Endothelial cell (in vitro differentiated cells): ENCODE results near the gene P2RX2. TPM values are rescaled to one million over a fixed set of nuclear protein-coding genes. Genes with fewer than 3 reads are reported as not detected.
A peak's percentile ranks its signal among the peaks of the same experiment; 100 is the strongest.

ENCODE experiments used
- DNase-seq: peaks from one replicate; pipeline ENCODE4 v3.0.0; 2021; ENCODE audit warnings: low spot score
- H3K27ac Mint-ChIP-seq: one replicate; pipeline ENCODE4 v1.8.0; 2021; ENCODE audit warnings: mixed read lengths, inconsistent platforms; ENCODE audit not compliant: unreplicated experiment
- H3K27me3 Mint-ChIP-seq: one replicate; pipeline ENCODE4 v1.8.0; 2021; ENCODE audit warnings: mild to moderate bottlenecking, moderate library complexity, mixed read lengths, inconsistent platforms; ENCODE audit not compliant: unreplicated experiment
- H3K36me3 Mint-ChIP-seq: one replicate; pipeline ENCODE4 v1.8.0; 2021; ENCODE audit warnings: mild to moderate bottlenecking, low read depth, mixed read lengths, inconsistent platforms; ENCODE audit not compliant: unreplicated experiment
- H3K4me1 Mint-ChIP-seq: one replicate; pipeline ENCODE4 v1.8.0; 2021; ENCODE audit warnings: mild to moderate bottlenecking, mixed read lengths, inconsistent platforms; ENCODE audit not compliant: unreplicated experiment
- H3K4me3 Mint-ChIP-seq: one replicate; pipeline ENCODE4 v1.8.0; 2021; ENCODE audit warnings: mild to moderate bottlenecking, mixed read lengths, inconsistent platforms; ENCODE audit not compliant: unreplicated experiment
- H3K9me3 Mint-ChIP-seq: one replicate; pipeline ENCODE4 v1.8.0; 2021; ENCODE audit warnings: mixed read lengths, inconsistent platforms; ENCODE audit not compliant: unreplicated experiment
- CTCF ChIP-seq: fragments of 200-600 bp; sonication (generic); IDR thresholded peaks from one replicate; pipeline ENCODE4 v1.5.0; 2021; ENCODE audit warnings: antibody characterized with exemption; ENCODE audit not compliant: unreplicated experiment
- total RNA-seq: library from RNA; stranded (reverse); fragmentation: NEBNext Ultra II Directional; extraction: Animal tissue kit (Norgen Biotek cat#: 25700); gene quantifications from one replicate; pipeline ENCODE4 v1.2.1, GENCODE V29; 2021; ENCODE audit not compliant: unreplicated experiment

P2RX2 gene
- total RNA-seq, 1 donor from 2014 or later = not detected

- TF ChIP-seq CTCF = no peak
- no peak overlapping the region for H3K4me3 Mint-ChIP-seq
- peaks cover 17% of the 10 kb centered on the region for H3K27me3 Mint-ChIP-seq
- DNase-seq = no peak
- peaks cover 13% of the 10 kb centered on the region for H3K4me1 Mint-ChIP-seq
- no peak overlapping the region for H3K27ac Mint-ChIP-seq
- H3K36me3 Mint-ChIP-seq = peaks cover 4% of the 10 kb centered on the region
- no peaks in the 10 kb centered on the region for H3K9me3 Mint-ChIP-seq
These were observed 12.7 kb upstream of the P2RX2 start for GRCh38 chr12:132605892-132606291.

DNA sequence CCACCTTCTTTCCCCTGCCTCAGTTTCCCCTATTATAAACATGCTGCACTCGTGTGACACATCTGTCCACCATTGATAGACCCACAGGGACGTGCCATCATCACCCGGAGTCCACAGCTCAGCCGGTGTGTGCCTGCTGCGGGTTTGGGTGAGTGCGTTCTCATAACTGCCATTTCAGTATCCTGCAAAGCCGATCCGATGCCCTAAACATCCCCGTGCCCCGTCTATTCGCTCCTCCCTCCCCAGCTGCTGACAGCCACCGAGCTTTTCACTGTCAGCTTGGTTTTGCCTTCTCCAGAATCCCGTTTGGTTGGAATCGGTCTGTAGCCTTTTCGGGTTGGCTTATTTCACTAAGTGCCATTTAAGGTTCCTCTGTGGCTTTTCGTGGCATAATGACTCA lies 12.1 kb upstream of the P2RX2 start:
- no peak for TF ChIP-seq CTCF
- Mint-ChIP-seq H3K4me1 (peaks cover 13% of the 10 kb centered on the region), H3K27me3 (peaks cover 18% of the 10 kb centered on the region), H3K27ac (no peak overlapping the region), H3K9me3 (no peaks in the 10 kb centered on the region), H3K36me3 (peaks cover 4% of the 10 kb centered on the region), H3K4me3 (peak overlapping the region; percentile 13)
- no peak for DNase-seq

- DNase-seq = no peak
- Mint-ChIP-seq H3K4me3 (no peak overlapping the region), H3K36me3 (peaks cover 4% of the 10 kb centered on the region), H3K27me3 (peaks cover 20% of the 10 kb centered on the region), H3K4me1 (peaks cover 13% of the 10 kb centered on the region), H3K9me3 (no peaks in the 10 kb centered on the region), H3K27ac (no peak overlapping the region)
- TF ChIP-seq CTCF = no peak
These were observed 11.6 kb upstream of the P2RX2 start for GRCh38 chr12:132606927-132607326.

GRCh38 chr12:132608231-132609171 lies 10.1 kb upstream of the P2RX2 start:
- H3K36me3 Mint-ChIP-seq = no peaks in the 10 kb centered on the region
- no peaks in the 10 kb centered on the region for H3K9me3 Mint-ChIP-seq
- H3K4me1 Mint-ChIP-seq = peaks cover 6% of the 10 kb centered on the region
- H3K27me3 Mint-ChIP-seq = peaks cover 16% of the 10 kb centered on the region
- no peak for TF ChIP-seq CTCF
- peak overlapping the region; percentile 15 for H3K4me3 Mint-ChIP-seq
- H3K27ac Mint-ChIP-seq = no peak overlapping the region
- no peak for DNase-seq
